NCI-H345 (cell line): ENCODE measurements around the gene WDR38.

Experiments used
- DNase-seq: peaks from one replicate; lab custom pipeline; 2025; lab: John Stamatoyannopoulos, UW

Gene WDR38

DNA sequence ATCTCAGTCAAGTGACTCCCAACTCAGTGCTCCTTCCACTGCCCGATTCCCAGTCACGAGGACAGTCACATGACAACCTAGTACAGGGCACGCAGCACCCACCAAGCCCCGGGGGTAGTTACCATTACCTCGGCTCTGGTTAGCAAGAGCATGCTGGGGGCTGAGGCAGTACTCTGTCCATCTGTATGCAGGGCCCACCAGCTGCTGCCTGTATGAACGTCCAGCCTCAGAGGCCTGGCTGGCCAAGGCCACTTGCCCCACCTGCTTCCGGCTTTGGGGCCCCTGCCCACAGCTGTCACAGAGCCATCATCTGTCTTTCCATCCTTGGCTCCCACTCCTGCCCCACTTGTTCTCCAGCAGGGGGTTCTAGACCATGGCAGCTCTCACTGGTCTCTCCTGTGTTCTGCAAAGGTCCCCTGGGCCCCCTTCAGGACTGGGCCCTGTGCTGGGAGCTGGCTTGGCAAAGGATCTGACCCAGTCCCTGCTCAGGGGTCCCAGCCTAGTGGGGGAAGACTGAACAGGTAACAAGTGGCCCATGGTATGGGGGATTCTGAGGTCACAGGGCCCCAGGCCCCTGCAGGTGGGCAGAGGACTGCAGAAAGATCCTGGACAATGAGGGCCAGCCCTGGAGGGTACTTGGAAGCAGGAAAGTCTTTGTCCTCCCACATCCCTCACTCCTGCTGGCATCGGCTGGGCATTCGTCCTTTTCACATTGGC lies 5.2 kb downstream of the WDR38 start:
- no peak for DNase-seq

DNA sequence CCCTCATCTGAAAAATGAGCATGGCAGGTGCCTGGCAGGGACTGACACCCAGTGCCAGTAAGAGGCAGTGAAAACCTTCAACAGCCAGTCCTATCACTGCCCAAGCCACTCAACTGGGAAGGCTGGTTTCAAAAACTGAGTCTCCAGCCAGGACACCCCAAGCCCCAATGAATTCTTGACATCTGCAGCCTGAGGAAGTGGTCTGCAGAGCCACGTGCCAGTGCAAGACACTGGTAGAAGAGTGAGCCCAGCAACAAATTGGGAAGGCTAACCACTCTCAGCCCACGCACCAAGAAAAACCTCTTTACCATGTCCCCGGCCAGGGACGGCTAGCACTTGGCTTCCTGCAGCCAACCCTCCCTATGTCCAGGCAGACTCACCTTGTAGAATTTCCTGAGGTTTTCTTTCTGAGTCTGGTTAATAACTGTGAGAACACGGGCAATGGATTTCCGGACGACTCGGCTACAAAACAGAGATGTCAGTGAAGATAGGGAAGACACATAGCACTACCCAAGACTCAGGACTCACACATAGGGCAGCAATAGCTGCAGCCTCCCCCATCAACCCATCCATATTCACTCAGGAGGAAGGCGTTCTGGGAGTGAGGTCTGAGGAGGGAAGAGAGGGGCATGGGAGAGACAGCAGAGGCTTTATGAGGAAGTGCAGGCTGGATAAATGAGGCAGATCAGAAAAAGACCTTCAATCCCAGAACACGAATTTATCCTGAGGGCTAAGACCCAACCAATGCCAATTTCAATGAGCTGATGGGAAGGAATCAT lies 6.7 kb downstream of the WDR38 start:
- no peak for DNase-seq

DNA sequence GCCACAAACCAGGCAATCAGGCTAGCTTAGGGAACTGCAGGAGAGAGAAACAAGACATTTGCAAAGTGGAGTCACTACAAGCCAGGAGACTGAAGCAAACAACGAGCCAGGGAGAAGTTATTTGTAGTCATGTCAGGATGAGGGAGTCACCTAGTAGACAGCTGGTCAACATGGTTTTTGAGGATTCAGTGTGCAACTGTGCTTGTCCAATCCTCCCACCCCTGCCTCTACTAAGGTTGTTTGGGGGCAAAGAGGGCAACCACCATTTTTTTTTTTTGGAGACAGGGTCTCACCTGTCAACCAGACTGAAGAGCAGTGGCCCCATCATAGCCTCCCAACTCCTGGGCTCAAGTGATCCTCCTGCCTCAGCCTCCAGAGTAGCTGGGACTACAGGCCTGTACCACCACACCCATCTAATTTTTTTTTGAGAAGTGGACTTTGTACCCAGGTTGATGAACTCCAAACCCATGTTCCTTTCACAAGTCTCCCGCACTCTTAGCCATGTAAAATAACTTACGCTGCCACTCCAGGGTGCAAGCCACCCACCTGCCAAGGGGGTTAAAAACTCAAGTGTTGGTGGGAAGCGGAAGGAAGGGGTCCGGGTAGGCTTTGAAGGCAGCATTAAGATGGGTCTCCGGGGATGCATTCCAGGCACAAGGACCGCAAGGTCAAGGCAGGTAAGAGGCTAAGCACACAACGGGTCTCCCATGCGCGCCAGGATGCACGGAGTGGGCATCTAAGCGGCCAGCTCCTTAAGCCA lies 7.5 kb downstream of the WDR38 start:
- no peak for DNase-seq

DNA sequence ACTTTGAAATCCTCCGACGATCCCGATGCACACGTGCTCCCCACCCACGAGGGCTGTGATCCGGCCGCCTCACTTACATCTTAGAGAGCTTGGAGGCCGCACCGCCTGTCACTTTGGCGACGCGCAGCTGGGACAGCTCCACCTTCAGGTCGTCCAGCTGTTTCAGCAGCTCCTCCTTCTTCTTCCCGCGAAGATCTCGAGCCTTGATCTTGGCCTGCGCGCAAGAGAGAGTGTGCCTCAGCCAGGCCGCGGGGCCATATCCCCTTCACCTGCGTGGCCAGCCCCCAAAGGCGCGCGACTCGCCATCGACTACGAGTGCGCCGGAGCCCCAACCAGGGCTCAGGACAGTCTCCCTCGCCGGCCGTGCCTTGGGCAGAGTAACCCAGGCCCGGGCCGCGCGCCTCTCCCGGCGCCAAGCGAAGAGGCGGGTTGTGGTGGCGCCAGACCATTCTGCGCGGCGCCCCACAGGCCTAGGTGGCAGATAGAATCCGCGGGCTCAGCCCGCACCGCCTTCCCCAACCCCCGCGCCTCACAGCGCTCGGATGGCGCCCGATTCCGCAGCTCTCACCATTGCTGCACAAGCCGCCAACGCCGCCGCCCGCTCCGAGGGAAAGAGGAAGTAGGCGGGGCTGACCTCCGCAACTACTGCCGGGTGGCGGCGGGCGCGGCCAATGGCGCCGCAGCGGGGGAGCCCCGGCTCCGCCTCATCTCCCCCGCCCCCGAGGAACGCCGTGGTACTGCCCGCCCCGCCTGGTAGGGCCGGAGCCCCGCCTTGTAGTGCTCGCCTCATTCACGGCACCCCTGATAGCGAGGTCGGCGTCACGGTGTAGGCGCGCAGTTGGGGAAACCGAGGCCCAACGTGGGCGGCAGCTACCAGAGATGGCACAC lies 8.3 kb downstream of the WDR38 start, which contains the start of the genes ARPC5L and RPL35:
Gene ARPC5L, plus strand, starts transcription at position 789 of the 888 bp plus-strand sequence. CDS start 7,161 bp downstream, outside the sequence.
Gene RPL35, minus strand, starts transcription at position 616 of the 888 bp plus-strand sequence. Its CDS starts 45 bp downstream, at position 571.
- peak; percentile 96 for DNase-seq

DNA sequence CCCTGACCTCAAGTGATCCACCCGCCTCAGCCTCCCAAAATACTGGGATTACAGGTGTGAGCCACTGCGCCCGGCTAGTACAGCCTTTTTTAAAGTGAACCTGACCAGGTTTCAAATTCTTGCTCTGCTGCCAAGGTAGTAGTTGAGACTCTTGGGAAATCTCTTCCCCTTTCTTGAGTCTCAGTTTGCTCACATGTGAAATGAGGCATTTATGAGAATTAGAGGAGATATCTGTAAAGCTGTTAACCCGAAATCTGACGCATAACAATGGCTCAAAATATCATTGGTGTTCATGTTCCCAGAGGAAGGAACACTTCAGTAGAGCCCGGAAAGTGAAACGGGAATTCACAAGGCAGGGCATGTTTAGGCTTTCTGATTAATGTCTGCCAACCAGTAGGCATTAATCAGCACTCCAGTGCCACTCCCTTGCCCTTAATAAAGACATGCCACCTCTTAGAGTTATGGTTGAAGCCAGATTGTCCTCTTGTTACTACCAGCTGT lies 10.2 kb downstream of the WDR38 start:
- no peak for DNase-seq

GRCh38 chr9:124868511-124869465 lies 15.5 kb downstream of the WDR38 start:
- DNase-seq, result peak; percentile 87

- DNase-seq, result peak; percentile 11
Measured at GRCh38 chr9:124869466-124869985, 16.3 kb downstream of the WDR38 start.

DNA sequence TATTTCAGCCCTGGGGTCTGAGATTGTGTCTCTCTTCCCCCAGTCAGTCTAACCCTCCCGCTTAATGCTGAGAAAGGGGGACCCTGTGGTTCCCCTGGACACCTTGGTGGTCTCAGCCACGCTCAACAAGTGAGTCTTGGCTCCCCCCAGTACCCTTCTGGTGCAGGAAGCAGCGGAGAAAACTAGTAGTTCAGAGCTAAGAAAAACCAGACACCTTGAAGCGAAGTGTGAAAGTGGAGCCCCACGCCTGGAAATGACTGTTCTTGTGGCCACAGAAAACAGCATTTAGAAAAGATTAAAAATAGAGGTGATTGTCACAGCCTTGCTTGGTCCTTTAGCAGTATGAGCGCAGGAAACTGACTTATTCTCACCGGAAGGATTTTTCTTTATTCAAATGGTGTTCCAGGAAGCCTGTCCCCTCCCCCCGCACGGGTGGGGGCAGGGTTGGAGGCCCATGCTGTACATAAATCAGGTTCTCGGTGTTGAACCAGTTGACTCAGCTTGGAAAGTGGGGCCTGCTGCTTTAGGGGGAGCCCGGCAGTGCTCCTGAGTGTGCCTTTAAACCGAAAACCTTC lies 16.8 kb downstream of the WDR38 start:
- DNase-seq, result no peak

DNA sequence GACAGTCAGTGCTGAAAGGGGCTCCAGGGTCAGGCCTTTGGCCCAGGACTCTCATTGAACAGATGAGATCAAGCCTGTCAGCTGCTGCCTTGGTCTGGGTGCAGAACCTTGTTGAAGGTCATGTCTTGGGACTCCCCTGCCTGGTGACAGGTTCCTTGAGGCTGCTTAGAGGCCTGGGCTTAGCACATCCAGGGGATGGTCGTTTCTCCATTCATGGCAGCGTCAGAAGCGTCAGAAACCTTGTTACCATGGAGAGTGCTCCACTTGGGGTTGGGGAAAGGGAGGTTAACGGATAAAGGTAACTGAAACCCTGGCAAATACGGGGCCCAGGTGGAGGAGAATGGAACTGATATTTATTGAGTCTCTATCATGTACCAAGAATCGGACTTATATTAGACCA lies 17.5 kb downstream of the WDR38 start:
- no peak for DNase-seq

DNA sequence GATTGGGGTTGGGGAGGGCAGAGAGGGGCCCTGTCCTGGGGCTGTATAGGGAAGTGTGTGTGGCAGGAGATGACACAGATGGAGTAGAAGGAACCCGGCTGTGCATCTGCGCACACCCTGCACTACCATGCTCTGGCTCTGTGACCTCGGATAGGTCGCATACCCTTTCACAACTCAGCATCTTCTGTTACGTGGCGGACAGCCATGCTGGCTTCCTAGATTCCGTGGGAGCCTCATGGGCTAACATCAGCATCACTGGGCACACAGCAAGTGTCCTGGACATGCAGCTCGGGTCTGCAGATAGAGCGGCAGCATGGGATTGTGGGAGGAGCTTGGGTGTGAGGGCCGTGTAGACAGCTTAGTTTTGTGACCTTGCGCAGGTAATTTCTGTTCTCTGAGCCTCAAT lies 17.9 kb downstream of the WDR38 start:
- DNase-seq, result no peak

DNA sequence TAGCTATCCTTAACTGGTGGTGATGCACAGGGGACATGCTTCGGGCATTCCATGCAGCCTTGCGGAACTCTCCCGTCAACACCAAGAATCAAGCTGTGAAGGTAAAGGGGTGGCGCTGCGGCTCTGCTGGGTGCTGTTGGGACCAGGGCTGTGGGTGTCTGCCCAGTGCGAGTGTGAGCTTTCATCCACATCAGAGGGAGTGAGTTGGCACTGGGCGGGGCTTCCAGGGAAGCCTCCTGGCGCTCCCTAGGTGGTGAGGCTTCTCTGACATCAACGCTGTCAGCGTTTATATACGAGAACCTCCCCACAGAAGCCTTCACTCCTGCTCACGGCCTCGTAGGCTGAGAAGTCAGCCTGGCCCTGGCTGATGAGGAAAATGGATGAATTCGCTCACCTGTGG lies 20.4 kb downstream of the WDR38 start:
- DNase-seq, result no peak

GRCh38 chr9:124875501-124875900 lies 22.2 kb downstream of the WDR38 start:
- no peak for DNase-seq

- no peak for DNase-seq
Measured at GRCh38 chr9:124877021-124877782, 23.9 kb downstream of the WDR38 start.

DNA sequence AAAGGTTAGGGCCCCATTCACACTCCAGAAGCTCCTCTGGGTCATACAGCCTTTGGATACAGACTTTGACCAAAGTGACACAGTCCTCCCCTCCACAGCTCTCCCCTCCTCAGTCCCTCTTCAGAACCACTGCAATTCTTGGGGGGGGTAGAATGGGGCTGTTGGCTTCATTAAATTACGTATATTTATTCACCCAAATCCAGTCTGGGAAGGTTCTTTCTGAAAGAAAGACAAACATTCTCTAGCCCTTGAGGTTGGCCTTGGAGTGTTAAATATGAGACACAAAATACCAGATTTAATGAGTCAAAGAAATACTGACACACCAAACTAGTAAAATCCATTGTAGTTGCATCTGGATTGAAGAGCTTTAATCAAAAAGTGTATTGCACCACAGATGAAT lies 24.8 kb downstream of the WDR38 start:
- DNase-seq, result no peak

DNA sequence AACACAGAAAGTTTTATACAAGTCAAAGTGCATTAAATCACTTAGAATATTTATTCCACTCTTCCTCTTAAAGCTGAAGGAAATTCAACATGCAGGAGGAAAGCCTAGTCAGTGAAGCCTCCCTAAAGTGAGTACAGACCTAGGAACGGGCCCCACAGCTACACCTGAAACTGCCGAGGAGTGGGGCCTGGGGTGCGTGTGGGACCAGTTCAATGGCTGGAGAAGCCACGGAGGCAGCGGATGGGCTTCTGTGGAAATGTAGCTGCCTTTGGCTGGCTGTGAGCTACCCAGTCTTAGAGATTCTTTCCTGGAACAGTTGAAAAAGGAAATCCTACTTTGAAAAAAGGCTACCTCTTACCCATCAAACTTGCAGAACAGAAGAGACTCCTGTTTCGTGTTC lies 25.3 kb downstream of the WDR38 start:
- no peak for DNase-seq

GRCh38 chr9:124879226-124879625 lies 26.0 kb downstream of the WDR38 start:
- no peak for DNase-seq

DNA sequence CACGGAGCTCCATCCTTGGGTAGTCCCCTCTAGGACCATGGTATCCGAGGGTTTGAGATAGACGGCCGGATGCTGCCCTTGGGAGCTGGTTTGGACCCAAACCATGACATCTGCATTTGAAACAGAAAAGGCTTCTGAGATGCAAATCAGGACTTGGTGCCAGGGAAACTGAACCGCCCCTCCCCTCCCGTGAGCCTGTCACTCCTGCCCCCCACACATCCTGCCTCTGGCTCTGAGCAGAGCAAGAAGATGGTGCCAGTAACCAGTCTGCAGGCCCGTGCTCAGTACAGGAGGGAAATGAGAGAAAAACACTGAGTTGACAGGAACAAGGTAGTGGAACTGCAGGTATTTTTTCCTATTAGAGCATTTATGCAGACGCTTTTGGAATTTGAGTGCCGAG lies 27.2 kb downstream of the WDR38 start:
- no peak for DNase-seq

DNA sequence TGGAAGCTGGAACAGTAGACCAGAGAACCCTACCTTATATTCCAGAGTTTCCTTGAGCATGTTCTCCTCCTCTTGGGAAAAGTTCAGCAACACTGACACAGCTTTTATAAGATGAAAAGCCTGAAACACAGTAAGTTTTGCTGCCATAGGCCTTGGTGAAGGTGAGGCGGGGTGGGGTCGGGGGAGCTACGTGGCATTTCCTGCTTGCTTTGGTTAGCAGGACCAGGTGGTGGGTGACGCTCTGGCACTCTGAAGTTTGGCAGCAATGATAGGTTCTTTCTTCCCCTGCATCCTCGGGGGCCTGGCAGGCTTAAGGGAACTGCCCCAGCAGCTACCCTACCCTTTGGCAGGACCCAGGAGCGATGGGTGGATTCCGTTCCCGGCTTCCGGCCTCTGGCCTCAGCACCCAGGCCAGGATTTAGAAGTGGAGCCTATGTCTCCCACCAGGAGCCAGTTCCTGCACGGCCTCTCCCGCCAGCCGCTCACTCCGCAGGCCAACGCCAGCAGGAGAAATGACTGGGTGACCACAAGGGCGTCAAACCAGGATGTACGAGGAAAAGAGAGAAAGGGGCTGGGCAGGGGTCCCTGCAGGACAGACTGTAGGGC lies 28.0 kb downstream of the WDR38 start:
- DNase-seq, result no peak
